ENCODE results near the gene NKX2-4. TPM values are rescaled to one million over a fixed set of nuclear protein-coding genes. Genes with fewer than 3 reads are reported as not detected.

NKX2-4 gene
- total RNA-seq, 2 experiments from 2014 or later = not detected

DNA sequence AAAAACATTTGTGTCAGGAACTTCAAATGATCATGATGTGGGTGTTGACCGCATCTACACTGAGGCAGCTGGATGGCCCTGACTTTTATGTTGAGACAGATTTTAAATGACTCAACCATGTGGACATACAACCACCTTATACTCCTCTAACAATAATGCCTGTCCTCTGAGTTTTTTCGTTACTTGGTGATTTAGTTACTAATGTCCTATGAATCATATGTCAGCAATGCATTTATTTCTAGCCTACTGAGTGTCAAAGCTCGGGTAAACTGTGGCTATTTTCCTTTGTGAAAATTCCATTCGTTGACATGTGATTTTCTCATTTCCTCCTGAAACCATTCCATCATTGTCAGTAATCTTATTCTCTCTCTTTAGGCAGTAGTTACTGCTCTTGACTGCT, 38.9 kb upstream of the NKX2-4 start:
- TF ChIP-seq, protein P1, sequence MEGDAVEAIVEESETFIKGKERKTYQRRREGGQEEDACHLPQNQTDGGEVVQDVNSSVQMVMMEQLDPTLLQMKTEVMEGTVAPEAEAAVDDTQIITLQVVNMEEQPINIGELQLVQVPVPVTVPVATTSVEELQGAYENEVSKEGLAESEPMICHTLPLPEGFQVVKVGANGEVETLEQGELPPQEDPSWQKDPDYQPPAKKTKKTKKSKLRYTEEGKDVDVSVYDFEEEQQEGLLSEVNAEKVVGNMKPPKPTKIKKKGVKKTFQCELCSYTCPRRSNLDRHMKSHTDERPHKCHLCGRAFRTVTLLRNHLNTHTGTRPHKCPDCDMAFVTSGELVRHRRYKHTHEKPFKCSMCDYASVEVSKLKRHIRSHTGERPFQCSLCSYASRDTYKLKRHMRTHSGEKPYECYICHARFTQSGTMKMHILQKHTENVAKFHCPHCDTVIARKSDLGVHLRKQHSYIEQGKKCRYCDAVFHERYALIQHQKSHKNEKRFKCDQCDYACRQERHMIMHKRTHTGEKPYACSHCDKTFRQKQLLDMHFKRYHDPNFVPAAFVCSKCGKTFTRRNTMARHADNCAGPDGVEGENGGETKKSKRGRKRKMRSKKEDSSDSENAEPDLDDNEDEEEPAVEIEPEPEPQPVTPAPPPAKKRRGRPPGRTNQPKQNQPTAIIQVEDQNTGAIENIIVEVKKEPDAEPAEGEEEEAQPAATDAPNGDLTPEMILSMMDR (conservative IDR thresholded peaks at IDR 0.05; ENCODE audit: low read length) = no peak
- no peak for TF ChIP-seq EZH2phosphoT487 (IDR thresholded peaks at IDR 0.05; ENCODE audit: borderline replicate concordance, low read depth, low read length)
- Histone ChIP-seq H3K4me1 (ENCODE audit: insufficient read depth, low read length, poor library complexity, severe bottlenecking) (no peaks in the 10 kb centered on the region), H4K20me1 (ENCODE audit: insufficient read depth, low read length) (no peaks in the 10 kb centered on the region), H3K4me2 (ENCODE audit: low read length) (no peak overlapping the region), H3K4me3 (ENCODE audit: low read depth, low read length, poor library complexity, severe bottlenecking) (no peak overlapping the region), H3K36me3 (ENCODE audit: insufficient read depth, low read length) (no peaks in the 10 kb centered on the region), H3K9me3 (ENCODE audit: low read length) (no peaks in the 10 kb centered on the region), H3K27ac (ENCODE audit: low read depth, low read length, poor library complexity, severe bottlenecking) (no peak overlapping the region), H2AFZ (ENCODE audit: low read length) (no peak overlapping the region), H3K9me2 (ENCODE audit: insufficient read depth, low read length) (no peaks in the 10 kb centered on the region), H3K79me2 (ENCODE audit: insufficient read depth, low read depth, low read length) (no peaks in the 10 kb centered on the region)
- intact Hi-C loops (cut with micrococcal nuclease; ENCODE audit: unreplicated experiment) = no loop called here
- ChIA-PET CTCF (ENCODE audit: unreplicated experiment) (no interaction called here), POLR2A (no interaction called here)
- DNase-seq (ENCODE audit: low spot score) = no peak
- BruUV-seq (replicated peaks) = no TSS peak

DNA sequence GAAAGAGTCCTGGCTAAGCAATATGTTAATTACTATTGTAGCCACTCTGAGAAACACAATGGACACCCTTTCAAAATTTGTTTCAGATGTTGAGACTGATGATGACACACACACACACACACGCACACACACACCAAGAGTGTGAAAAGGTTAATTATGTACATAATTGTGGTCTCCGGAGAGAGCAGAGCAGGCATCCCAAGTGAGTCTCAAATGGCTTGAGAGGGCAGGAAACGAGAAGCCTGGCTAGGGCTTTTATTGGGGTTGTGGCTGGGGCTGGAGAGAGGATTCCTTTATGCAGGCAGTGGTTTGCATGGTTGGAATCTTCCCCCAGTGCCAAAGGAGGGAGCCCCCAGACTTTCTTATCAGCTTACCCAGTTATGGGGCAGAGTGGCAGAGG, 38.2 kb upstream of the NKX2-4 start:
- POLR2A ChIA-PET = no interaction called here
- BruUV-seq (replicated peaks) = no TSS peak
- Histone ChIP-seq H3K27ac (ENCODE audit: low read depth, low read length, poor library complexity, severe bottlenecking) (no peak overlapping the region), H3K4me3 (ENCODE audit: low read depth, low read length, poor library complexity, severe bottlenecking) (no peak overlapping the region), H2AFZ (ENCODE audit: low read length) (no peak overlapping the region), H3K36me3 (ENCODE audit: insufficient read depth, low read length) (no peaks in the 10 kb centered on the region), H3K4me2 (ENCODE audit: low read length) (no peak overlapping the region), H3K4me1 (ENCODE audit: insufficient read depth, low read length, poor library complexity, severe bottlenecking) (no peaks in the 10 kb centered on the region), H3K9me2 (ENCODE audit: insufficient read depth, low read length) (no peaks in the 10 kb centered on the region), H3K9me3 (ENCODE audit: low read length) (no peaks in the 10 kb centered on the region), H4K20me1 (ENCODE audit: insufficient read depth, low read length) (no peaks in the 10 kb centered on the region), H3K79me2 (ENCODE audit: insufficient read depth, low read depth, low read length) (no peaks in the 10 kb centered on the region)
- CTCF ChIA-PET (ENCODE audit: unreplicated experiment) = no interaction called here
- intact Hi-C loops (cut with micrococcal nuclease; ENCODE audit: unreplicated experiment) = no loop called here
- DNase-seq (ENCODE audit: low spot score) = no peak
- TF ChIP-seq, protein P1 (conservative IDR thresholded peaks at IDR 0.05; ENCODE audit: low read length) = no peak
- TF ChIP-seq EZH2phosphoT487 (IDR thresholded peaks at IDR 0.05; ENCODE audit: borderline replicate concordance, low read depth, low read length) = no peak

DNA sequence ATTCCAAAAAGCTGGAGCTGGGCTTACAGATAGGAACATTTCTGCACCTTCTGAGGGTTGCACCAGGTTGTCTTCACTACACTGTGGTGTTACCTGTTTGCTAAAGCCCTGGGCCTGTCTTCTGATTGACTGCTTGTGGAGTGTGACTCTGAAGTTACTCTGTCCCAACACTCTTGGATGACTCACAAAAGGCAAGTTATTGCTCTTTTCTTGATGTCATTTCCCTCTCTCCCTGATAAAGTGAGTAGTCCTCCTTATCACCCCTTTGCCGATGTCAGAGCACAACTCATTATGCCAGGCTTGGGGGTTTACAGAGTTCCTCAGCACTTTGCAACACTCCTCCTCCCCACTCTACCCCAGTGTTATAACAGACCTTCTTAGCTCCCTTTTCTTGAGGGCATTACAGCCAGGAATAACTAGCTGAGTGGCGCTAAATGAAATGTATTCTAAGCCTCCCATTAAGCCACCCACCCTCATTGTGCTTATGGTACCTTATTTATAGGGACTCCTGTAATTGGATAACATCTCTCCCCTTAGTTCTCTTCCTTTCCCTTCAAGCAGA, 36.1 kb upstream of the NKX2-4 start:
- TF ChIP-seq, protein P1 (conservative IDR thresholded peaks at IDR 0.05; ENCODE audit: low read length) = no peak
- no peak for TF ChIP-seq EZH2phosphoT487 (IDR thresholded peaks at IDR 0.05; ENCODE audit: borderline replicate concordance, low read depth, low read length)
- no peaks in the 10 kb centered on the region for H3K4me1 ChIP-seq (ENCODE audit: insufficient read depth, low read length, poor library complexity, severe bottlenecking)
- ChIA-PET CTCF (ENCODE audit: unreplicated experiment) (no interaction called here), POLR2A (no interaction called here)
- H3K4me3 ChIP-seq (ENCODE audit: low read depth, low read length, poor library complexity, severe bottlenecking) = no peak overlapping the region
- H3K9me2 ChIP-seq (ENCODE audit: insufficient read depth, low read length) = no peaks in the 10 kb centered on the region
- H2AFZ ChIP-seq (ENCODE audit: low read length) = no peak overlapping the region
- H3K27ac ChIP-seq (ENCODE audit: low read depth, low read length, poor library complexity, severe bottlenecking) = no peak overlapping the region
- BruUV-seq (replicated peaks) = no TSS peak
- intact Hi-C loops (cut with micrococcal nuclease; ENCODE audit: unreplicated experiment) = no loop called here
- no peaks in the 10 kb centered on the region for H3K9me3 ChIP-seq (ENCODE audit: low read length)
- no peaks in the 10 kb centered on the region for H3K79me2 ChIP-seq (ENCODE audit: insufficient read depth, low read depth, low read length)
- no peaks in the 10 kb centered on the region for H3K36me3 ChIP-seq (ENCODE audit: insufficient read depth, low read length)
- no peak for DNase-seq (ENCODE audit: low spot score)
- H4K20me1 ChIP-seq (ENCODE audit: insufficient read depth, low read length) = no peaks in the 10 kb centered on the region
- H3K4me2 ChIP-seq (ENCODE audit: low read length) = no peak overlapping the region

All from OCI-LY7 (cell line).